SK-N-SH treated with all-trans-retinoic acid at 6 μM for 48 hours (cell line): ENCODE measurements around the gene G3BP2.

ENCODE experiments used
- ATAC-seq: fragments of 200-7000 bp; cut with Tn5 transposase; 3 replicates; pipeline ENCODE4 v1.9.1; 2020; ENCODE audit warnings: mild to moderate bottlenecking, moderate library complexity
- ARNTL ChIP-seq: fragments of 450-650 bp; formaldehyde crosslinking; IDR thresholded peaks from 2 replicates; pipeline ENCODE4 v1.5.0; 2020; ENCODE audit warnings: low read depth, mild to moderate bottlenecking, moderate library complexity, borderline replicate concordance
- CREB5 ChIP-seq: fragments of 250-450 bp; sonication (Bioruptor Pico); IDR thresholded peaks from 2 replicates; pipeline ENCODE4 v1.5.1; 2020; ENCODE audit warnings: low read depth, mild to moderate bottlenecking, moderate library complexity
- CSDC2 ChIP-seq: fragments of 250-450 bp; sonication (Bioruptor Pico); IDR thresholded peaks from 2 replicates; pipeline ENCODE4 v1.5.0; 2020; ENCODE audit warnings: mild to moderate bottlenecking, moderate library complexity
- CSRNP3 ChIP-seq: fragments of 250-450 bp; sonication (Bioruptor Pico); IDR thresholded peaks from 2 replicates; pipeline ENCODE4 v1.5.1; 2021; ENCODE audit warnings: mild to moderate bottlenecking, moderate library complexity
- GLIS3 ChIP-seq: fragments of 250-450 bp; sonication (Bioruptor Pico); IDR thresholded peaks from 2 replicates; pipeline ENCODE4 v1.5.0; 2020; ENCODE audit warnings: mild to moderate bottlenecking, moderate library complexity
- OSR1 ChIP-seq: fragments of 250-450 bp; sonication (Bioruptor Pico); IDR thresholded peaks from 2 replicates; pipeline ENCODE4 v1.8.0; 2022; ENCODE audit warnings: moderate library complexity, mild to moderate bottlenecking, inconsistent platforms
- PATZ1 ChIP-seq: fragments of 250-450 bp; sonication (Bioruptor Pico); IDR thresholded peaks from 2 replicates; pipeline ENCODE4 v1.8.0; 2020; ENCODE audit warnings: mild to moderate bottlenecking, moderate library complexity, borderline replicate concordance
- PPARA ChIP-seq: fragments of 250-450 bp; sonication (Bioruptor Pico); IDR thresholded peaks from 2 replicates; pipeline ENCODE4 v1.5.0; 2020; ENCODE audit warnings: mild to moderate bottlenecking, borderline replicate concordance
- RARB ChIP-seq: fragments of 250-450 bp; sonication (Bioruptor Pico); IDR thresholded peaks from 2 replicates; pipeline ENCODE4 v1.8.0; 2021; ENCODE audit warnings: mild to moderate bottlenecking, moderate library complexity
- TCF4 ChIP-seq: fragments of 250-450 bp; sonication (Bioruptor Pico); IDR thresholded peaks from 2 replicates; pipeline ENCODE4 v1.8.0; 2021; ENCODE audit warnings: mild to moderate bottlenecking, moderate library complexity, borderline replicate concordance
- TOX ChIP-seq: fragments of 250-450 bp; sonication (Bioruptor Pico); IDR thresholded peaks from 2 replicates; pipeline ENCODE4 v1.8.0; 2021; ENCODE audit warnings: mild to moderate bottlenecking, moderate library complexity, borderline replicate concordance
- TSHZ2 ChIP-seq: fragments of 250-450 bp; sonication (Bioruptor Pico); IDR thresholded peaks from 2 replicates; pipeline ENCODE4 v1.5.0; 2020; ENCODE audit warnings: mild to moderate bottlenecking, moderate library complexity
- ZC3H10 ChIP-seq: fragments of 250-450 bp; sonication (Bioruptor Pico); IDR thresholded peaks from 2 replicates; pipeline ENCODE4 v1.5.1; 2021; ENCODE audit warnings: mild to moderate bottlenecking, moderate library complexity
- ZFP3 ChIP-seq: fragments of 250-450 bp; sonication (Bioruptor Pico); IDR thresholded peaks from 2 replicates; pipeline ENCODE4 v1.5.0; 2020; ENCODE audit warnings: mild to moderate bottlenecking, moderate library complexity
- ZFP30 ChIP-seq: fragments of 450-650 bp; formaldehyde crosslinking; IDR thresholded peaks from 2 replicates; pipeline ENCODE4 v1.5.0; 2022; ENCODE audit warnings: mild to moderate bottlenecking, moderate library complexity
- ZNF70 ChIP-seq: fragments of 450-650 bp; formaldehyde crosslinking; IDR thresholded peaks from 2 replicates; pipeline ENCODE4 v1.5.0; 2020; ENCODE audit warnings: mild to moderate bottlenecking, moderate library complexity
- ZNF8 ChIP-seq: fragments of 450-650 bp; formaldehyde crosslinking; IDR thresholded peaks from 2 replicates; pipeline ENCODE4 v1.5.0; 2020; ENCODE audit warnings: mild to moderate bottlenecking, moderate library complexity

G3BP2 gene

GRCh38 chr4:75598390-75598789, 74.8 kb downstream of the G3BP2 start (continued):
- TF ChIP-seq CSRNP3 (no peak), ZFP3 (CRISPR knock-in tag) (no peak)

- TF ChIP-seq ARNTL (no peak), ZNF8 (CRISPR knock-in tag) (no peak), OSR1 (CRISPR knock-in tag) (no peak), RARB (CRISPR knock-in tag) (no peak), CSDC2 (no peak), PATZ1 (no peak), ZFP30 (CRISPR knock-in tag) (no peak), CREB5 (CRISPR knock-in tag) (no peak), TOX (CRISPR knock-in tag) (no peak), TCF4 (CRISPR knock-in tag) (no peak), TSHZ2 (CRISPR knock-in tag) (no peak), ZNF70 (CRISPR knock-in tag) (no peak), GLIS3 (CRISPR knock-in tag) (no peak), ZFP3 (CRISPR knock-in tag) (no peak), ZC3H10 (no peak), PPARA (CRISPR knock-in tag) (no peak)
- ATAC-seq, result no peak
Observed at GRCh38 chr4:75596061-75596460, 77.2 kb downstream of the G3BP2 start.

GRCh38 chr4:75593393-75593792, 79.8 kb downstream of the G3BP2 start:
- ATAC-seq, result no peak
- no peak for TF ChIP-seq CSDC2
- TF ChIP-seq, all 23 proteins: peak for 0
